Stimulated activated CD8-positive, alpha-beta memory T cell treated with anti-CD3 and anti-CD28 coated beads, Interleukin-2, amount 100 ng/mL, for 1 hour (primary cell): ENCODE results near the gene KIAA1614.

Source experiments
- DNase-seq, 2 donors: peaks; one replicate each; pipeline ENCODE4 v3.0.0-alpha.2; 2020; ENCODE audit warnings: low read depth in 2 of 2

The KIAA1614 gene

GRCh38 chr1:180912801-180913565, at the start of gene KIAA1614:
Gene KIAA1614 (plus strand): TSS chr1:180912897. CDS start chr1:180913244, 347 bp downstream.
- DNase-seq = no peak

GRCh38 chr1:180863158-180863775, 49.4 kb upstream of the KIAA1614 start:
- DNase-seq = no peak

GRCh38 chr1:180881806-180882509, 30.7 kb upstream of the KIAA1614 start:
- DNase-seq = no peak

- no peak for DNase-seq
Measured at GRCh38 chr1:180884588-180885300, 28.0 kb upstream of the KIAA1614 start.

GRCh38 chr1:180886338-180886737, 26.4 kb upstream of the KIAA1614 start:
- no peak for DNase-seq

GRCh38 chr1:180887841-180888240, 24.9 kb upstream of the KIAA1614 start:
- no peak for DNase-seq

- no peak for DNase-seq
Measured at GRCh38 chr1:180888870-180889269, 23.8 kb upstream of the KIAA1614 start.

GRCh38 chr1:180889325-180889724, 23.4 kb upstream of the KIAA1614 start:
- DNase-seq = no peak

GRCh38 chr1:180892272-180892671, 20.4 kb upstream of the KIAA1614 start:
- DNase-seq = no peak

GRCh38 chr1:180892675-180893074, 20.0 kb upstream of the KIAA1614 start:
- no peak for DNase-seq

GRCh38 chr1:180893614-180894013, 19.1 kb upstream of the KIAA1614 start:
- DNase-seq = no peak

GRCh38 chr1:180896161-180896560, 16.5 kb upstream of the KIAA1614 start:
- no peak for DNase-seq

- no peak for DNase-seq
Measured at GRCh38 chr1:180898441-180899219, 14.1 kb upstream of the KIAA1614 start.

- no peak for DNase-seq
Measured at GRCh38 chr1:180899262-180899661, 13.4 kb upstream of the KIAA1614 start.

GRCh38 chr1:180901076-180901990, 11.4 kb upstream of the KIAA1614 start:
- DNase-seq = no peak

GRCh38 chr1:180902541-180902940, 10.2 kb upstream of the KIAA1614 start:
- no peak for DNase-seq

- no peak for DNase-seq
Measured at GRCh38 chr1:180905927-180906326, 6.8 kb upstream of the KIAA1614 start.

- DNase-seq = no peak
Measured at GRCh38 chr1:180906511-180906910, 6.2 kb upstream of the KIAA1614 start.

GRCh38 chr1:180907313-180908055, 5.2 kb upstream of the KIAA1614 start:
- DNase-seq = no peak
